Neural crest cell (in vitro differentiated cells): Measurements from ENCODE around the gene CCNY. TPM values are rescaled to one million over a fixed set of nuclear protein-coding genes. Genes with fewer than 3 reads are reported as not detected.

Experiments used
- DNase-seq: peaks from one replicate; pipeline ENCODE4 v3.0.0; 2021; ENCODE audit warnings: low read depth, mixed read lengths, low spot score
- H3K27ac Mint-ChIP-seq: one replicate; pipeline ENCODE4 v1.8.0; 2021; ENCODE audit warnings: mild to moderate bottlenecking, mixed read lengths; ENCODE audit not compliant: unreplicated experiment
- H3K27me3 Mint-ChIP-seq: 2 replicates; pipeline ENCODE4 v1.8.0; 2021; ENCODE audit warnings: low read depth, mild to moderate bottlenecking, mixed read lengths
- H3K36me3 Mint-ChIP-seq: 2 replicates; pipeline ENCODE4 v1.8.0; 2021; ENCODE audit warnings: low read depth, mild to moderate bottlenecking, mixed read lengths
- H3K4me1 Mint-ChIP-seq: 2 replicates; pipeline ENCODE4 v1.8.0; 2021; ENCODE audit warnings: mixed read lengths
- H3K4me3 Mint-ChIP-seq: one replicate; pipeline ENCODE4 v1.8.0; 2021; ENCODE audit warnings: mild to moderate bottlenecking, mixed read lengths
- H3K9me3 Mint-ChIP-seq: 2 replicates; pipeline ENCODE4 v1.8.0; 2021; ENCODE audit warnings: mixed read lengths
- CTCF ChIP-seq: fragments of 200-600 bp; sonication (generic); conservative IDR thresholded peaks from 2 replicates; pipeline ENCODE4 v1.5.0; 2021; ENCODE audit warnings: antibody characterized with exemption, mild to moderate bottlenecking
- total RNA-seq: library from RNA; stranded (reverse); gene quantifications from 2 replicates; pipeline ENCODE4 v1.2.1, GENCODE V29; 2021

CCNY gene
- total RNA-seq, 1 donor from 2014 or later = 57.0 TPM

- Mint-ChIP-seq H3K9me3 (no peaks in the 10 kb centered on the region), H3K4me1 (peaks cover 36% of the 10 kb centered on the region), H3K27me3 (no peaks in the 10 kb centered on the region), H3K4me3 (peak overlapping the region; percentile 20), H3K27ac (peak overlapping the region; percentile 29), H3K36me3 (no peaks in the 10 kb centered on the region)
- TF ChIP-seq CTCF = no peak
- DNase-seq = no peak
These were observed 4.7 kb downstream of the CCNY start for GRCh38 chr10:35340975-35341374.

GRCh38 chr10:35341521-35341920, 5.2 kb downstream of the CCNY start:
- Mint-ChIP-seq H3K27ac (no peak overlapping the region), H3K27me3 (no peaks in the 10 kb centered on the region), H3K9me3 (no peaks in the 10 kb centered on the region), H3K4me1 (peaks cover 36% of the 10 kb centered on the region), H3K4me3 (no peak overlapping the region), H3K36me3 (no peaks in the 10 kb centered on the region)
- DNase-seq = no peak
- TF ChIP-seq CTCF = no peak

- DNase-seq = no peak
- Mint-ChIP-seq H3K27me3 (no peaks in the 10 kb centered on the region), H3K9me3 (no peaks in the 10 kb centered on the region), H3K4me3 (peak overlapping the region; percentile 56), H3K27ac (no peak overlapping the region), H3K36me3 (no peaks in the 10 kb centered on the region), H3K4me1 (peaks cover 41% of the 10 kb centered on the region)
- no peak for TF ChIP-seq CTCF
These were observed 6.0 kb downstream of the CCNY start for GRCh38 chr10:35342183-35342753.

- H3K36me3 Mint-ChIP-seq = no peaks in the 10 kb centered on the region
- H3K27me3 Mint-ChIP-seq = no peaks in the 10 kb centered on the region
- H3K9me3 Mint-ChIP-seq = no peaks in the 10 kb centered on the region
- H3K27ac Mint-ChIP-seq = no peak overlapping the region
- H3K4me1 Mint-ChIP-seq = peaks cover 42% of the 10 kb centered on the region
- no peak for DNase-seq
- no peak overlapping the region for H3K4me3 Mint-ChIP-seq
- no peak for TF ChIP-seq CTCF
These were observed 7.4 kb downstream of the CCNY start for GRCh38 chr10:35343739-35344138.

- Mint-ChIP-seq H3K36me3 (no peaks in the 10 kb centered on the region), H3K4me3 (no peak overlapping the region), H3K4me1 (peaks cover 55% of the 10 kb centered on the region), H3K27me3 (no peaks in the 10 kb centered on the region), H3K27ac (no peak overlapping the region), H3K9me3 (no peaks in the 10 kb centered on the region)
- no peak for TF ChIP-seq CTCF
- DNase-seq = no peak
These were observed 9.1 kb downstream of the CCNY start for GRCh38 chr10:35345383-35345742.

GRCh38 chr10:35346248-35346647, 9.9 kb downstream of the CCNY start:
- no peak for TF ChIP-seq CTCF
- no peak overlapping the region for H3K27ac Mint-ChIP-seq
- peaks cover 56% of the 10 kb centered on the region for H3K4me1 Mint-ChIP-seq
- no peak overlapping the region for H3K4me3 Mint-ChIP-seq
- H3K36me3 Mint-ChIP-seq = no peaks in the 10 kb centered on the region
- H3K9me3 Mint-ChIP-seq = no peaks in the 10 kb centered on the region
- no peaks in the 10 kb centered on the region for H3K27me3 Mint-ChIP-seq
- no peak for DNase-seq
